Urinary bladder (tissue), 4 donors: ENCODE results near the gene HS3ST3A1. TPM values are rescaled to one million over a fixed set of nuclear protein-coding genes. Genes with fewer than 3 reads are reported as not detected.

Experiments used
- DNase-seq: peaks from one replicate; pipeline ENCODE4 v3.0.0-alpha.2; 2015; ENCODE audit errors: extremely low spot score
- H3K27ac ChIP-seq: one replicate; pipeline ENCODE4 v1.5.1; 2013; ENCODE audit warnings: low read depth, mild to moderate bottlenecking, moderate library complexity
- H3K36me3 ChIP-seq: one replicate; pipeline ENCODE4 v1.6.1; 2013; ENCODE audit warnings: mild to moderate bottlenecking, moderate library complexity; ENCODE audit not compliant: insufficient read depth
- H3K4me1 ChIP-seq: one replicate; pipeline ENCODE4 v1.6.1; 2013; ENCODE audit warnings: mild to moderate bottlenecking, moderate library complexity; ENCODE audit not compliant: insufficient read depth
- H3K4me3 ChIP-seq: one replicate; pipeline ENCODE4 v1.5.1; 2013; ENCODE audit warnings: low read depth, low read length
- WGBS: extraction: QIAGEN DNeasy Blood & Tissue Kit; methylation state at CpG from one replicate; pipeline ENCODE4 v1.1.7; 2013; 5-methylcytosine and 5-hydroxymethylcytosine counted together
- polyA plus RNA-seq: library from polyadenylated mRNA; stranded (reverse); fragments of 200-250 nt; gene quantifications from one replicate; pipeline ENCODE4 v1.2.3, GENCODE V29; 2013
- total RNA-seq: library from RNA; depleted of rRNA; stranded (reverse); fragments of >200 nt; gene quantifications from one replicate; pipeline ENCODE4 v1.2.3, GENCODE V29; 2014
- donor health status: healthy with polysubstance abuse.
- donor health status: healthy.

HS3ST3A1 gene
- total RNA-seq (0.53 TPM), polyA plus RNA-seq (1.1 TPM)

DNA sequence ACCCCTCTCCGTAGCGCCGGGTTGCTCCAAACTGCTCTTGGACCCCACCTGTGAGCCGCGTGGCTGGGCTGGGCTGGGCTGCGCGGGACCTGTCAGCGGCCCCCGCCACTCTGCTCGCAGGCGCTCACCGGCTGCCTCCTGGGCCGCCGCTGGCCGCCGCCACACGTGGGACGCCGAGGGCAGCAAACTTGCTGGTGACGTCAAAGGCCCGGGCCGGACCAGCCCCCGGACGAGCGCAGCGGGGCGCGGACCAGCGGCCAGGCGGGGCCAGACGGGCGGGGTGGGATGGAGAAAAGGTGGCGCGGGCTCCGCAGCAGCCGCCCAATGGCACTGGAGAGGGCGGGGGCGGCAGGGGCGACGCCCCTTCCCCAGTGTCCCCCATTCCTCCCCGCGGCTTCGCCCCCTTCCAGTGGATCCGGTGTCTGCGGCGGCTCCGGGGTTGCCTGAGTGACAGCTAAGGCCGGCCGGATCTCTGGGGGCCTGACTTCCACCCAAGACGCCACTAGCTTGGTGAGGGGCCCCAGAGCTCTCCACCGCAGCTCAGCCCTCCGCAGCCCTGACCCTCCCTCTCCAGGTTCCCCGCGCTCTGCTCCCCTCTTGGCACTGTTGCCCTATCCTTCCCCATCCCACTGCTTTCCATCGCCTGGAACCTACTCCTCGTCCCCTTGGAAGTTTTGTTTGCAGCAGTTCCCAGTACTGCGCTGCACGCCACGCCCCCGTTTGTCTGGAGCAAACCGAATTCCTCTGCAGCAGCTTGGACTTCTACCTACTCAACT lies at the start of gene HS3ST3A1:
Gene HS3ST3A1, minus strand, starts transcription at position 154 of the 776 bp plus-strand sequence. CDS start 800 bp downstream, outside the sequence.
- Histone ChIP-seq H3K27ac (no peak within 1 kb of the TSS), H3K4me1 (no peaks in the 10 kb centered on the region), H3K36me3 (no peaks in the 10 kb centered on the region), H3K4me3 (peak within 1 kb of the TSS; percentile 32)
- WGBS, result under 1% methylated on average over 61 of the region's 61 CpGs
- no peak for DNase-seq

DNA sequence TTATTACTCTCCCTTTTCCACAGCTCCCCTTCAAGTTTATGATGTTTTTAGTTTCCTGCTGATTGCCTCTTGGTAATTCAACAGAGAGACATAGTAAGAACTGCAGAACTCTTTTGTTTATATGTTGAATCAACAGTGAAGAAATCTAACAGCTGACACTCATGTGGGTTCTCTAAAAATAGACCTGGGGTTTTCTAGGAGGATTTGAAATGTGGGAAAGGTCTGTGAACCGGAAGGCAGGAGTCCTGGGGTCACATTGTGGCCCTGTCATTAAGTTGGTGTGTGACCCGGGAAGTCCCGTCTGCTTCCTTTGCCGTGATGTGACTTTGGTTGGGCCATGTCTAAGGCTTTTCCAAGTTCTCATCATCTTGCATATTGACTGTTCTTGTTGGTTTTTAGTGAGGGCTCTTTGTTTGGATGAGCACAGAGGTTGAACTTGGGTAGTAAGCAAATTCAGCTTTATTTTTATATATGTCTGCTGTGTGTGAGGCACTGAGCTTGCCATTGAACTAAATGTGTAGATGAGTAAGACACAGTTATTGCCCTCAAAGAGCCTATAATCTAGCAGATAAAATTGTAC lies 48.5 kb upstream of the HS3ST3A1 start:
- no peaks in the 10 kb centered on the region for H3K4me1 ChIP-seq
- H3K36me3 ChIP-seq, result no peaks in the 10 kb centered on the region
- H3K4me3 ChIP-seq, result no peak overlapping the region
- 63% methylated on average over 4 of the region's 4 CpGs for WGBS
- DNase-seq, result no peak
- H3K27ac ChIP-seq, result no peak overlapping the region

DNA sequence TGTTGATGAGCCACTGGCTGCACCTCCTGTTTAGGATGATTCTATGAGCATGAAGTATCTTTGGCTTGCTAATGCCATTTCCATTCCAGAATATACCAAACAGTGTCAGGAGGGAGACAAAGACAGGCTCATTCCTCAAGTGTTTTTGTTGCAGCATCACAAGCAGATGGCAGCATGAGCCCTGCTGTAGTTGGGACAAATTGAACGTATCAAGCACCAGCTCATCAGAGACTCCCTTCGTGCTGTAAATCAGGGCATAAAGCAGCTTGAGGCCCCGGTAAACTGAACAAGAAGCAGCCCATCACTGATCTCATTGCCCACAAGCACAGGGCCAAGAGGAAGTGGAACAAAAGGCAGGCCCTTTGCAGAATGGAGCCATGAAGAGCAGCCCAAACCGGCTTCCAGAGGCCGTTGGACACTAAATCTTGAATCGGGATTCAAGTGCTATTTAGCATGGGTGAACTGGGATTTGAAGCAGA lies 45.9 kb upstream of the HS3ST3A1 start:
- peak; percentile 28 for DNase-seq
- WGBS, result 37% methylated on average over 6 of the region's 6 CpGs
- Histone ChIP-seq H3K4me1 (no peaks in the 10 kb centered on the region), H3K36me3 (no peaks in the 10 kb centered on the region), H3K27ac (no peak overlapping the region), H3K4me3 (no peak overlapping the region)

DNA sequence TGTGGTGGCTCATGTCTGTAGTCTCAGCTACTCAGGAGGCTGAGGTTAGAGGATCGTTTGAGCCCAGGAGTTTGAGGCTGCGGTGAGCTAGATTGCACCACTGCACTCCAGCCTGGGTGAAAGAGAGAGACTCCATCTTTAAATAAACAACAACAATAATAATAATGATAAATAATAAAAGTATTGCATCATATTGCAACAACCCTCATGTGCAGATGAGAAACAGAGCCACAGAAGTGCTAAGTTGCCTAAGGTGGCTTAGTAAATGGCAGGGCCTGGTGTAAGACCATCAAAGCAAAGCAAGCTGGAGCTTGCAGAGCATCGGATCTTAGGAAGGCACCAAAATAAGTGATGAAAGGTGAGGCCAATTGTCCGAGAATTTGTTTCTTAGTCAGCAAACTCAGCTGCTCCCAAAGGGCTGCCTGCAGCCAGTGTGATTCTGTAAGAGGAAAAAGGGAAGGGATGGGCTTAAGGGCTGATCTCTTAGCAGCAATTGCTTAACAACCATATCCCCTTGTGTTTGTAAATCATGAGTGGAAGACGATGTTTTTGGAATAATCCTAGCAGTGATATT lies 45.3 kb upstream of the HS3ST3A1 start:
- WGBS, result 55% methylated on average over 5 of the region's 5 CpGs
- no peak overlapping the region for H3K4me3 ChIP-seq
- no peak overlapping the region for H3K27ac ChIP-seq
- no peaks in the 10 kb centered on the region for H3K36me3 ChIP-seq
- DNase-seq, result no peak
- H3K4me1 ChIP-seq, result no peaks in the 10 kb centered on the region

DNA sequence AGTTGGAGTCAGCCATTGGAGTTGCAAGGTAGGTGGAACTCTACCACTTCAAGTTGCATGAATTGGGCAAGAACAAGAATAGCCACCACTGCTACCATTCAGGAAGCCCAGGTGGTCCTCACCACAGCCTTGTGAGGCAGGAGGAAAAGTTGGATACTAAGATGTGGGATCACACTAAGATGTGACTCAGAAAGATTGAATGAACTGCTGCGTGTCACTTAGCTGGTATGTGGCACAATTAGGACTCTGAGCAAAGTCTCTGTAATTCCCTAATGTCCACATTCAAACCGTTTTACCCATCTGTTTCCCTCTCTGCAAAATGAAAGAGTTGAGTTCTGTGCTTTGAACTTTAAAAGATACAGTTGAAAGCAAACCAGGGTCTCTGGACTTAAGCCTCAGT lies 44.7 kb upstream of the HS3ST3A1 start:
- WGBS, result 67% methylated on average over 2 of the region's 2 CpGs
- Histone ChIP-seq H3K4me1 (no peaks in the 10 kb centered on the region), H3K36me3 (no peaks in the 10 kb centered on the region), H3K4me3 (no peak overlapping the region), H3K27ac (no peak overlapping the region)
- no peak for DNase-seq

DNA sequence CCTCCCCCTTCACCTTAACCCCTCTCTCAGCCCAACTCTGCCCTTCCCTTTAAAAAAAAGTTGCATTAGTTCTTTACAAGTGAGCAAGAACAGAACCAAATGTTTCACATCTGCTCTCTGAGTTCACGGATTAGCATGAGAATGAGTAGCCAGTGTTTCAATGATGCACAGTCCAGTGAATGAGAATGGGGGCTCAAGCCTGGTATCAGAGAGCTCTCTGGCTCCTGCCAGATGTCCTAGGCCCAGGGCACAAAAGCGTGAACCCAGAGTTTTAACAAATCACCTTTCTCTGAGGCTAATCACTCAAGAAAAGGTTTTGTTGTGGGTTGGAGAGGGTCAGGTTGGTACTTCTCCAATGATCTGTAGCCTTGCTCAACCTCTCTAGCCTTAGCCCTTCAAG lies 41.5 kb upstream of the HS3ST3A1 start:
- H3K4me1 ChIP-seq, result no peaks in the 10 kb centered on the region
- H3K27ac ChIP-seq, result no peak overlapping the region
- DNase-seq, result no peak
- H3K4me3 ChIP-seq, result no peak overlapping the region
- 70% methylated on average over 2 of the region's 2 CpGs for WGBS
- H3K36me3 ChIP-seq, result no peaks in the 10 kb centered on the region

DNA sequence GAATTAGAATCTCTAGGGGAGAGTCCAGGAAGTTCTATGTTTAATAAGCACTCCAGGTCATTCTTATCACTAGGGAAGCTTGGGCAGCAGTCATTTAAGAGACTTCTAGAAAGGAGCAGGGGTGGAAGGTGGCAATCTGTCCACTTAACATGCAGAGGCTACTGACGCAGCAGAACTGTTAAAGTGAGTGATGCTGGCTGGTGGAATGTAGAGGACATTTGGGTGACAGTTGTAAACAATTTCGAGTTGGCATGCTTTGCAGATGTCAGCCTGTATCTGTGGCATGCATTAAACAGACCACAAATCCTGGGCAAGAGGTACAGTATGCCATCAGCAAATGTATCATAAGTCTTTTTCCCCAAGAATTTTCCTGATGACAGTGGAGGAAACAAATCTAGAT lies 40.5 kb upstream of the HS3ST3A1 start:
- WGBS, result 47% methylated on average over 2 of the region's 2 CpGs
- no peak for DNase-seq

DNA sequence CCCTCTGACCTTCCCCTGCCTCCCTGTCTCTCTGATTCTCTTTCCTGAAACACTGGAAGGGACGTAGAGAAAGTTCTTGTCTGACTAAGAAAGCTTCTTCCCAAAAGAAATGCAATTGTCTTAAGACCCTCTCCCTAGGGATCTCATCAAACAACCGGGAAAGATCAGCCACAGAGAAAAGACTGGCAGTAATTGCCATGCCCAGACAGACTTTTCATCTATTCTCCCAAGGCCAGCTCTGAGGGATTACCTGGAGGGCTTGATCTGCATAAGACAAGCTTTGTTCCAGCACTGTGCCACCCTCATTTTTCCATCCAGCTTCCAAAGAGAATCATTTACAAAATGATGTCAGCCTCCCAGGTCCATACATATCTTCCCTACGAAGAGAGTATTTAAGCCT lies 38.8 kb upstream of the HS3ST3A1 start:
- no peaks in the 10 kb centered on the region for H3K4me1 ChIP-seq
- 57% methylated on average over 3 of the region's 3 CpGs for WGBS
- H3K4me3 ChIP-seq, result no peak overlapping the region
- H3K36me3 ChIP-seq, result no peaks in the 10 kb centered on the region
- no peak for DNase-seq
- no peak overlapping the region for H3K27ac ChIP-seq

More for the DNA sequence above, 40.5 kb upstream of the HS3ST3A1 start:
- no peaks in the 10 kb centered on the region for H3K4me1 ChIP-seq
- no peak overlapping the region for H3K4me3 ChIP-seq
- no peaks in the 10 kb centered on the region for H3K36me3 ChIP-seq
- H3K27ac ChIP-seq, result no peak overlapping the region

DNA sequence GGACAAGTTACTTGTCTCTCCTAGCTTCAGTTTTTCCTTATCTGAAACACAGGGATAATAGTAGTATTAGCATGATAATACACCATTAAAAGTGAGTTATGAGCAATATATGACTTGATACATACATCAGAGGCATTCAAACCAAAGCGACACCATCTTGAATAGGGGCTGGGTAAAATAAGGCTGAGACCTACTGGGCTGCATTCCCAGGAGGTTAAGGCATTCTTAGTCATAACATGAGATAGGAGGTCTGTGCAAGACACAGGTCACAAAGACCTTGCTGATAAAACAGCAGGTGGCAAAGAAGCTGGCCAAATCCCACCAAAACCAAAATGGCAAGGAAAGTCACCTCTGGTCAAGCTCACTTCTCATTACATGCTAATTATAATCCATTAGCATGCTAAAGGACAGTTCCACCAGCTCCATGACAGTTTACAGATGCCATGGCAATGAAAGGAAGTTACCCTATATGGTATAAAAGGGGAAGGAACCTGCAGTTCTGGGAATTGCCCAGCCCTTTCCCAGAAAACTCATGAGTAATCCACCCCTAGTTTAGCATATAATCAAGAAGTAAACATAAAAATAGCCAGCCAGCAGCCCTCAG lies 37.2 kb upstream of the HS3ST3A1 start:
- H3K4me1 ChIP-seq, result no peaks in the 10 kb centered on the region
- no peaks in the 10 kb centered on the region for H3K36me3 ChIP-seq
- H3K4me3 ChIP-seq, result no peak overlapping the region
- DNase-seq, result no peak
- 91% methylated on average over 1 of the region's 1 CpG for WGBS
- H3K27ac ChIP-seq, result no peak overlapping the region

DNA sequence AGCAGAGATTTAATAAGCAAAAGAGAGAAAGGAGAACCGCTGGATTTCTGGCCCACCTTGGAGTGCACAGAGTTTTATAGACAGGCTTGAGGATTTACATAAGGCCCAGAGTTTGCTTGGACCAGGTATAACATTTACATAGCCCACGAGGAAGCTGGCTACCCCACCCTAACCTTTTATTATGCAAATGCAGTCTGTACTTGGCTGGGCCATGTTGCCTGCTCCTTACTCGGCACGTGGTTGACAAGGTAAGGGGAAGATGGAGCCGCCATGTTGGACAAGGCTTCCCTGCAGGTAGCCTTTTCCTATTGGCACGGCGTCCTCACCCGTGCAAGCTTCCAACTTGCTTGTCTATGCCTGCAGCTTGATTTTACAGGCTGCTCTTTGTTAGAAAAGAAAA lies 35.2 kb upstream of the HS3ST3A1 start:
- no peaks in the 10 kb centered on the region for H3K4me1 ChIP-seq
- H3K27ac ChIP-seq, result no peak overlapping the region
- no peak overlapping the region for H3K4me3 ChIP-seq
- DNase-seq, result no peak
- H3K36me3 ChIP-seq, result no peaks in the 10 kb centered on the region
- 84% methylated on average over 8 of the region's 8 CpGs for WGBS

DNA sequence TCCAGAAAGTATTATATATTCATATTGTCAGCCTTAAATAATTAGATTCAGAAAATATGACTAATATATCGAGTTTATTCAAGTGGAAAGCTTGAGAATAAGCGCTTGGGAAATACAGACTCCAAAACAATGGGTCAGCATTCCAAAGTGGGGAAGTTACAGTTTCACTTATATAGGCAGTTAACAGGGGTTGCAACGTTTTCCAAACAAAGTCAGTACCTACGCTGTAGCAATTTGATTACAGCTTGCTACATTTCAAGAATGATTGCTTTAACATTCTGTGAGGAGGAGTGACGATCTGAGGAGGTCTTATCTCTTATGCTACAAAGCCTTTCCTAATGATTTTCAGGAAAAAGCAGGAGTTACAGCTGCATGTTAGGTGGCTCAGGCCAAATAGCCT lies 34.2 kb upstream of the HS3ST3A1 start:
- no peak overlapping the region for H3K27ac ChIP-seq
- H3K36me3 ChIP-seq, result no peaks in the 10 kb centered on the region
- 54% methylated on average over 5 of the region's 5 CpGs for WGBS
- H3K4me1 ChIP-seq, result no peaks in the 10 kb centered on the region
- H3K4me3 ChIP-seq, result no peak overlapping the region
- DNase-seq, result no peak

DNA sequence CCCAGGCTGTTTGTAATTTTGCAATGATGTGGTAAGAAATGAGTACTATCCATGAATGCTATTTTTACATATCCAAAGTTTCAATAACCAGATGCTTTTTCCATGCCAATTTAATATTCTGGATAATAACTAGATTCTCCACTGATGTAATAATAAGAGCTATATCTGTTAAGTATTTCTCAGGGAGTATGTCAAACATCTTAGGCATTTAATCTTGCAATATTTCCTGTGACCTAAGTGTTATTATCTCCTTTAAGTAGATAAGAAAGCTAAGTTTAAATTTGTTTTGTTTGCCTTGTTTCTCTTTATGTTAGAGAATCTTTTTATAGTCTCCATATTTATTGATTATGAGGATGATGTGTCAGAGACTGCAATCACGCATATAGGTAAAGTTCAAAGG lies 32.3 kb upstream of the HS3ST3A1 start:
- Histone ChIP-seq H3K4me3 (no peak overlapping the region), H3K4me1 (no peaks in the 10 kb centered on the region), H3K27ac (no peak overlapping the region), H3K36me3 (no peaks in the 10 kb centered on the region)
- DNase-seq, result no peak
- WGBS, result 86% methylated on average over 1 of the region's 1 CpG

DNA sequence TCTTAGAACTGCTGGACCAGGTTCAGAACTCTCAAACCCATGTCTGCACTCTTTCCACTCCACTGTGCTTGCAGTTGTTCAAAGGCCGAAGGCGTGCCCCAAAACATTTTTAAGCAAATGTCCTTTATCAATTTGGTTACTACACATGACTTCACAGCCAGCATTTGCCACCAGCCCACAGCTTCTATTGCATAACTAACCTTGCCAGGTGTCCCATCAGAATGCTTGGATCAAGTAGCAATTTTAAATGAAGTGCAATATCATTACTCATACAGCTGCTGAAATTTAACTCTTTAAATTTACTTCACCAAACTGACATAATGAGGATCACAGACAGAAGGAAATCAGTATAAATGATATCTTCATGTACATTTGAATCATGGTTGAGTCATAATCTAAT lies 29.8 kb upstream of the HS3ST3A1 start:
- Histone ChIP-seq H3K4me1 (no peaks in the 10 kb centered on the region), H3K27ac (no peak overlapping the region), H3K4me3 (no peak overlapping the region), H3K36me3 (no peaks in the 10 kb centered on the region)
- no peak for DNase-seq
- 88% methylated on average over 2 of the region's 2 CpGs for WGBS

DNA sequence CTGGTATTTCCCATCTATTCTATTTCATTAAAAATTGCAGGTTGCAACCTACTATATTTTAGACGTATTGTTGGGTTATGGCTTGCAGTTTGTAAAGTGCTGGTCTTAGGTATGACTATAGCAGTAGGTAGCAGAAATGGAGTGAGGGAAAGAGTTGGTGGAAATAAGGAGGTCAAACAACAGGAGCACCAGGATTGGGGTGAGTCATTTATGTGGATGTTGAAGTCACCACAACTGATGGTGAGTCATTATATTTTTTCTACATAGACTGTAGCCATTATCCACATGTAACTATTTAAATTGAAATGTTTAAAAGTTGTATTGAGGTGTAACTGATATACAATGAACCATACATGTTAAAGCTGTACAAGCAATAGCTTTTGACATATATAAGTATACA lies 25.0 kb upstream of the HS3ST3A1 start:
- H3K4me3 ChIP-seq, result no peak overlapping the region
- 86% methylated on average over 1 of the region's 1 CpG for WGBS

More for the DNA sequence above, 25.0 kb upstream of the HS3ST3A1 start:
- H3K27ac ChIP-seq, result no peak overlapping the region
- no peaks in the 10 kb centered on the region for H3K4me1 ChIP-seq
- no peaks in the 10 kb centered on the region for H3K36me3 ChIP-seq
- no peak for DNase-seq
